GM12865 (cell line): ENCODE results near the gene SGSM2.

ENCODE experiments used
- DNase-seq: peaks from one replicate; pipeline ENCODE4 v3.0.0; 2010; ENCODE audit warnings: low read depth
- H3K4me3 ChIP-seq: 2 replicates; pipeline ENCODE4 v1.5.1; 2011; ENCODE audit warnings: mild to moderate bottlenecking, low read depth, low read length, control low read depth
- TF ChIP-seq, protein P1 (sequence below): IDR thresholded peaks from 2 replicates; pipeline ENCODE4 v1.5.1; 2011; ENCODE audit warnings: low read length, control low read depth, low read depth, inconsistent platforms; ENCODE audit not compliant: insufficient read depth; ENCODE audit errors: missing control alignments

Gene SGSM2

GRCh38 chr17:2362016-2362415 is 24.7 kb downstream of the SGSM2 start:
- no peak overlapping the region for H3K4me3 ChIP-seq
- no peak for DNase-seq
- TF ChIP-seq, protein P1, sequence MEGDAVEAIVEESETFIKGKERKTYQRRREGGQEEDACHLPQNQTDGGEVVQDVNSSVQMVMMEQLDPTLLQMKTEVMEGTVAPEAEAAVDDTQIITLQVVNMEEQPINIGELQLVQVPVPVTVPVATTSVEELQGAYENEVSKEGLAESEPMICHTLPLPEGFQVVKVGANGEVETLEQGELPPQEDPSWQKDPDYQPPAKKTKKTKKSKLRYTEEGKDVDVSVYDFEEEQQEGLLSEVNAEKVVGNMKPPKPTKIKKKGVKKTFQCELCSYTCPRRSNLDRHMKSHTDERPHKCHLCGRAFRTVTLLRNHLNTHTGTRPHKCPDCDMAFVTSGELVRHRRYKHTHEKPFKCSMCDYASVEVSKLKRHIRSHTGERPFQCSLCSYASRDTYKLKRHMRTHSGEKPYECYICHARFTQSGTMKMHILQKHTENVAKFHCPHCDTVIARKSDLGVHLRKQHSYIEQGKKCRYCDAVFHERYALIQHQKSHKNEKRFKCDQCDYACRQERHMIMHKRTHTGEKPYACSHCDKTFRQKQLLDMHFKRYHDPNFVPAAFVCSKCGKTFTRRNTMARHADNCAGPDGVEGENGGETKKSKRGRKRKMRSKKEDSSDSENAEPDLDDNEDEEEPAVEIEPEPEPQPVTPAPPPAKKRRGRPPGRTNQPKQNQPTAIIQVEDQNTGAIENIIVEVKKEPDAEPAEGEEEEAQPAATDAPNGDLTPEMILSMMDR, result no peak

DNA sequence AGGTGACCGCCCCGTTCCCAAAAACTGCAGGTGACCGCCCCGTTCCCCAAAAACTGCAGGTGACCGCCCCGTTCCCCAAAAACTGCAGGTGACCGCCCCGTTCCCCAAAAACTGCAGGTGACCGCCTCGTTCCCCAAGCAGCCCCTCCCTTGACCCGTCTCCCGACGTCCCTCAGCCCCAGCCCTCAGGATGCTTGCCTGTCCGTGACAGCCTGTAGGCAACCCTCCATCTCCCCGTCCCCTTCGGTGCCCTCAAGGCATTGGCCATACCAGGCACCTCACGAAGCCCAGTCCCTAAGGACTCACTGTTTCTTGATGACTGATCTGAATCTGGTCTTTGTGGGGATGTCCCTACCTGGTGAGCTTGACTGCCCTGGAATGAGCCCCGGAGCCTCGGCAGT is 25.1 kb downstream of the SGSM2 start:
- H3K4me3 ChIP-seq, result no peak overlapping the region
- TF ChIP-seq, protein P1, result no peak
- no peak for DNase-seq

DNA sequence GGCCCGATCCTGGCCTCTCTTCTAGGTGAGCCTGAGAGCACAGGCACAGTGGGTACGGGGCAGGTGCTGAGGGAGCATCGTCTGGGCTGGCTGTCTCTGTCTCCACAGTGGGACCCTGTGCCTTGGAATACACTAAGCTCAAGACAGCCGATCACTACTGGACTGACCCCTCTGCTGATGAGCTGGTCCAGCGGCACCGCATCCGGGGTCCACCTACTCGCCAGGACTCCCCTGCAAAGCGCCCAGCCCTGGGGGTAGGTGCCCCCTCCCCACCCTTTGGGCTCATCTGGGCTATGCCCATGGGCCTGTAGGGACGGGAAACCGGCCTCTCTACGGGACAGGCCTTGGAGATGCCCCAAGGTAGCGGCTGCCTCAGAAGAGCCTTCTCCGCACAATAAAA is 25.6 kb downstream of the SGSM2 start:
- TF ChIP-seq, protein P1, result no peak

GRCh38 chr17:2363318-2363717 is 26.0 kb downstream of the SGSM2 start:
- DNase-seq, result no peak
- no peak overlapping the region for H3K4me3 ChIP-seq
- TF ChIP-seq, protein P1, result no peak

More for the DNA sequence above, 25.6 kb downstream of the SGSM2 start:
- no peak overlapping the region for H3K4me3 ChIP-seq
- no peak for DNase-seq

GRCh38 chr17:2363851-2364762 is 26.8 kb downstream of the SGSM2 start:
- H3K4me3 ChIP-seq, result no peak overlapping the region
- TF ChIP-seq, protein P1, result no peak

GRCh38 chr17:2364763-2365116 is 27.4 kb downstream of the SGSM2 start:
- H3K4me3 ChIP-seq, result no peak overlapping the region
- TF ChIP-seq, protein P1, result no peak
- no peak for DNase-seq

More at GRCh38 chr17:2363851-2364762, 26.8 kb downstream of the SGSM2 start:
- no peak for DNase-seq
